Cardiac muscle cell (in vitro differentiated cells and primary cell): ENCODE data around the gene HMCES. TPM values are rescaled to one million over a fixed set of nuclear protein-coding genes. Genes with fewer than 3 reads are reported as not detected.
"Not testable (repeated sequence)": the region's sequence is repeated elsewhere in the genome, so short reads cannot be mapped to it uniquely, and the experiment has no call there.

Source experiments
- DNase-seq, 2 donors: peaks; one replicate each; pipeline versions ENCODE4 v3.0.0 to v3.0.0-alpha.2; 2010 to 2017; ENCODE audit warnings: low read depth in 1 of 2, low spot score in 1 of 2
- H3K27ac ChIP-seq: fragments of 200-600 bp; sonication (generic); 2 replicates; pipeline ENCODE4 v1.5.1; 2016
- H3K27me3 ChIP-seq: fragments of 200-600 bp; sonication (generic); 2 replicates; pipeline ENCODE4 v1.6.0; 2016; ENCODE audit warnings: control low read depth
- H3K36me3 ChIP-seq: fragments of 200-600 bp; sonication (generic); 2 replicates; pipeline ENCODE4 v1.5.1; 2016; ENCODE audit warnings: control low read depth
- H3K4me1 ChIP-seq: fragments of 200-600 bp; sonication (generic); 2 replicates; pipeline ENCODE4 v1.8.1; 2017; ENCODE audit warnings: low read depth, mild to moderate bottlenecking, mixed run types
- H3K4me3 ChIP-seq: fragments of 200-600 bp; sonication (generic); 2 replicates; pipeline ENCODE4 v1.5.1; 2016; ENCODE audit warnings: mild to moderate bottlenecking
- H3K9me3 ChIP-seq: fragments of 200-600 bp; sonication (generic); 2 replicates; pipeline ENCODE4 v1.5.1; 2017; ENCODE audit warnings: low read depth, mild to moderate bottlenecking, control low read depth
- polyA plus RNA-seq: library from polyadenylated mRNA; unstranded; fragments of >200 nt; fragmentation: Nextera tagmentation; extraction: Ambion mirVana; gene quantifications from 2 replicates; pipeline ENCODE4 v1.2.1, GENCODE V29; 2016
- total RNA-seq: library from RNA; depleted of rRNA; stranded (reverse); fragments of >200 nt; gene quantifications from 2 replicates; pipeline ENCODE4 v1.2.3, GENCODE V29; 2016
- TF ChIP-seq, protein P1 (sequence below): IDR thresholded peaks from 2 replicates; pipeline ENCODE4 v1.5.1; 2012; ENCODE audit warnings: low read depth, mild to moderate bottlenecking, low read length

HMCES gene
- total and polyA plus RNA-seq, 2 experiments from 2014 or later, result 50.9 to 53.0 TPM

GRCh38 chr3:129245141-129245540 lies 33.5 kb upstream of the HMCES start:
- Histone ChIP-seq H3K4me3 (no peak overlapping the region), H3K36me3 (no peaks in the 10 kb centered on the region), H3K4me1 (peaks cover 3% of the 10 kb centered on the region), H3K27me3 (no peaks in the 10 kb centered on the region), H3K9me3 (no peaks in the 10 kb centered on the region), H3K27ac (no peak overlapping the region)
- DNase-seq, result no peak
- TF ChIP-seq, protein P1, sequence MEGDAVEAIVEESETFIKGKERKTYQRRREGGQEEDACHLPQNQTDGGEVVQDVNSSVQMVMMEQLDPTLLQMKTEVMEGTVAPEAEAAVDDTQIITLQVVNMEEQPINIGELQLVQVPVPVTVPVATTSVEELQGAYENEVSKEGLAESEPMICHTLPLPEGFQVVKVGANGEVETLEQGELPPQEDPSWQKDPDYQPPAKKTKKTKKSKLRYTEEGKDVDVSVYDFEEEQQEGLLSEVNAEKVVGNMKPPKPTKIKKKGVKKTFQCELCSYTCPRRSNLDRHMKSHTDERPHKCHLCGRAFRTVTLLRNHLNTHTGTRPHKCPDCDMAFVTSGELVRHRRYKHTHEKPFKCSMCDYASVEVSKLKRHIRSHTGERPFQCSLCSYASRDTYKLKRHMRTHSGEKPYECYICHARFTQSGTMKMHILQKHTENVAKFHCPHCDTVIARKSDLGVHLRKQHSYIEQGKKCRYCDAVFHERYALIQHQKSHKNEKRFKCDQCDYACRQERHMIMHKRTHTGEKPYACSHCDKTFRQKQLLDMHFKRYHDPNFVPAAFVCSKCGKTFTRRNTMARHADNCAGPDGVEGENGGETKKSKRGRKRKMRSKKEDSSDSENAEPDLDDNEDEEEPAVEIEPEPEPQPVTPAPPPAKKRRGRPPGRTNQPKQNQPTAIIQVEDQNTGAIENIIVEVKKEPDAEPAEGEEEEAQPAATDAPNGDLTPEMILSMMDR, result no peak

- not testable (repeated sequence) for H3K27me3 ChIP-seq, H3K9me3 ChIP-seq, H3K4me3 ChIP-seq, H3K27ac ChIP-seq, H3K36me3 ChIP-seq, H3K4me1 ChIP-seq
- DNase-seq, result peak; percentile 93 to 94
- TF ChIP-seq, protein P1, result peak; percentile 96
Observed at GRCh38 chr3:129245641-129246306, 32.9 kb upstream of the HMCES start.

DNA sequence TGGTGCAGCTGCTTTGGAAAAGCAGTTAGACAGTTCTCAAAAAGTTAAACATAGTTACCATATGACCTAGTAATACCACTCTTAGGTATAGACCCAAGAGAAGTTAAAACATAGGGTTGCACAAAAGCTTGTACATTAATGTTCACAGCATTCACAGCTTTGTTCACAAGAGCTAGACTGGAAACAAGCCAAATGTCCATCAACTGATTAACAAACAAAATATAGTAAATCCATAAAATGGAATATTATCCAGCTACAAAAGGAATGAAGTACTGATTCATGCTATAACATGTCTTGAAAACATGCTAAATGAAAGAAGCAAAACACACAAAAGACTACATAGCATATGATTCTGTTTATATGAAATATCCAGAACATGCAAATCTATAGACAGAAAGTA lies 32.0 kb upstream of the HMCES start:
- no peak for DNase-seq
- peaks cover 2% of the 10 kb centered on the region for H3K36me3 ChIP-seq
- TF ChIP-seq, protein P1, result no peak

DNA sequence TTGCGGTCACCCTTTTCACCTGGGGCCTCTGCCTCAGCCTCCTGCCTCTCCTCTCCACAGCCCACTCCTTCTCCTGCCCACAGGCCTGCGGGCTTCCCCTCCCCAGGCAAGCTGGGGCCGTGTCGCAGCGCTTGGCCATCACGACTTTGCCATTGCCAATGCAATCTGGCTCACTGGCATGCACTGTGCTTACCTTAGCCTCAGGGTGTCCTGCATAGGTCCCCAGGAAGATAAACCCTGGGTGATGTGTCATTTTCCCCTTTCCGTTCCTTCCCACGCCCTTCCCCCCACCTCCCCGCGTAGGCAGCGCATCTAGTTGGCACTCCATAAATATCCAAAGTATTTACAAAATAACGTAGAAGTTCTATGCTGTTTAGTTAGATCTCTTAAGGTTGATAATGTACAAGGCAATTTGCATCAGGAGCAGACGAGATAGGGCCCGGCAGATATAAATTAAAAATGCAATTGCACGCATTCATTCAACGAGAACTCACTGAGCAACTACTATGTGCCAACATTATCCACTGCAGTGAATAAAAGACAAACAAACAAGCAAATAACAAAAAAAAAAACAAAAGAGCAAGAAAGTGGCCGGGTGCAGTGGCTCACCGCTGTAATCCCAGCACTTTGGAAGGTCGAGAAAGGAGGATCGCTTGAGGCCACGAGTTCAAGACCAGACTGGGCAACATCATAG lies 30.2 kb upstream of the HMCES start:
- no peak overlapping the region for H3K27ac ChIP-seq

More for the DNA sequence above, 32.0 kb upstream of the HMCES start:
- Histone ChIP-seq H3K4me1 (peaks cover 3% of the 10 kb centered on the region), H3K27me3 (no peaks in the 10 kb centered on the region), H3K27ac (no peak overlapping the region), H3K4me3 (no peak overlapping the region), H3K9me3 (no peaks in the 10 kb centered on the region)

GRCh38 chr3:129249284-129250065 lies 29.2 kb upstream of the HMCES start, which contains the start of gene COPG1:
TSS of gene COPG1 (plus strand) at chr3:129249606. CDS start at chr3:129249710, 104 bp downstream.
- peaks cover 23% of the 10 kb centered on the region for H3K36me3 ChIP-seq
- H3K4me3 ChIP-seq, result peak within 1 kb of the TSS; percentile 64
- no peaks in the 10 kb centered on the region for H3K27me3 ChIP-seq
- peak within 1 kb of the TSS; percentile 77 for H3K27ac ChIP-seq
- TF ChIP-seq, protein P1, result no peak
- H3K9me3 ChIP-seq, result no peaks in the 10 kb centered on the region
- DNase-seq, result peak; percentile 89 to 90
- peaks cover 3% of the 10 kb centered on the region for H3K4me1 ChIP-seq

More for the DNA sequence above, 30.2 kb upstream of the HMCES start:
- Histone ChIP-seq H3K27me3 (no peaks in the 10 kb centered on the region), H3K4me3 (peak overlapping the region; percentile 64), H3K4me1 (peaks cover 3% of the 10 kb centered on the region), H3K9me3 (no peaks in the 10 kb centered on the region), H3K36me3 (peaks cover 20% of the 10 kb centered on the region)
- TF ChIP-seq, protein P1, result no peak
- no peak for DNase-seq
